Measurements from ENCODE around the gene DHX16. TPM values are rescaled to one million over a fixed set of nuclear protein-coding genes. Genes with fewer than 3 reads are reported as not detected.

Gene DHX16
- total and polyA plus RNA-seq, 8 donors = 18.3 to 67.0 (median 26.7) TPM

- H3K4me1 ChIP-seq = peaks cover 8 to 28% (median 19%) of the 10 kb centered on the region in 4 donors
- H3K27ac ChIP-seq = peak within 1 kb of the TSS; percentile 86 to 92 (median 90)
- intact Hi-C loops (cut with DNase I; ENCODE audit: low total_unique reads) = no loop called here
- TF ChIP-seq POLR2AphosphoS5 (IDR thresholded peaks at IDR 0.05) = peak; percentile 66 to 92 (median 79)
- no peak for TF ChIP-seq POLR2A (IDR thresholded peaks at IDR 0.05)
- no peak for TF ChIP-seq EP300 (IDR thresholded peaks at IDR 0.05)
- TF ChIP-seq, protein P1, sequence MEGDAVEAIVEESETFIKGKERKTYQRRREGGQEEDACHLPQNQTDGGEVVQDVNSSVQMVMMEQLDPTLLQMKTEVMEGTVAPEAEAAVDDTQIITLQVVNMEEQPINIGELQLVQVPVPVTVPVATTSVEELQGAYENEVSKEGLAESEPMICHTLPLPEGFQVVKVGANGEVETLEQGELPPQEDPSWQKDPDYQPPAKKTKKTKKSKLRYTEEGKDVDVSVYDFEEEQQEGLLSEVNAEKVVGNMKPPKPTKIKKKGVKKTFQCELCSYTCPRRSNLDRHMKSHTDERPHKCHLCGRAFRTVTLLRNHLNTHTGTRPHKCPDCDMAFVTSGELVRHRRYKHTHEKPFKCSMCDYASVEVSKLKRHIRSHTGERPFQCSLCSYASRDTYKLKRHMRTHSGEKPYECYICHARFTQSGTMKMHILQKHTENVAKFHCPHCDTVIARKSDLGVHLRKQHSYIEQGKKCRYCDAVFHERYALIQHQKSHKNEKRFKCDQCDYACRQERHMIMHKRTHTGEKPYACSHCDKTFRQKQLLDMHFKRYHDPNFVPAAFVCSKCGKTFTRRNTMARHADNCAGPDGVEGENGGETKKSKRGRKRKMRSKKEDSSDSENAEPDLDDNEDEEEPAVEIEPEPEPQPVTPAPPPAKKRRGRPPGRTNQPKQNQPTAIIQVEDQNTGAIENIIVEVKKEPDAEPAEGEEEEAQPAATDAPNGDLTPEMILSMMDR (IDR thresholded peaks at IDR 0.05) = peak in 5 of 7 experiments; percentile 19 to 47 (median 33)
- peak within 1 kb of the TSS; percentile 48 to 60 (median 50) for H3K4me3 ChIP-seq
- peaks cover 40 to 82% (median 80%) of the 10 kb centered on the region in 4 donors for H3K36me3 ChIP-seq
- no peaks in the 10 kb centered on the region for H3K9me3 ChIP-seq
- peak; percentile 93 to 97 for DNase-seq
- WGBS, 5 donors = 1 to 3% (median 2%) methylated on average over 34 to 36 of the region's 36 CpGs
- no peaks in the 10 kb centered on the region for H3K27me3 ChIP-seq
Measured at GRCh38 chr6:30626484-30627366, 46.1 kb downstream of the DHX16 start, which contains the start of gene ATAT1. Gene ATAT1, plus strand, starts transcription at chr6:30626874.

DNA sequence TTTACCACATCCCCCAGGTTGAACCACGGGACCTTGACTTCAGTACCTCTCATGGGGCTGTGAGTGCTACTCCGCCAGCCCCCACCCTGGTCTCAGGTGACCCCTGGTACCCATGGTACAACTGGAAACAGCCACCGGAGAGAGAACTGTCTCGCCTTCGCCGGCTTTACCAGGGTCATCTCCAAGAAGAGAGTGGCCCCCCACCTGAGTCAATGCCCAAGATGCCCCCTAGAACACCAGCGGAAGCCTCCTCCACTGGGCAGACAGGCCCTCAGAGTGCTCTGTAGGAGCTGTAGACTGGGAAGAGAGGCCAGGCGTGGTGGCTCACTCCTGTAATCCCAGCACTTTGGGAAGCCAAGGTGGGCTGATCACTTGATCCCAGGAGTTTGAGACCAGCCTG lies 47.3 kb downstream of the DHX16 start:
- TF ChIP-seq, protein P1 (IDR thresholded peaks at IDR 0.05) = no peak
- TF ChIP-seq POLR2A (IDR thresholded peaks at IDR 0.05) (no peak), POLR2AphosphoS5 (IDR thresholded peaks at IDR 0.05) (no peak), EP300 (IDR thresholded peaks at IDR 0.05) (no peak)
- Histone ChIP-seq H3K27me3 (no peaks in the 10 kb centered on the region), H3K27ac (peak overlapping the region in 4 of 5 donors; percentile 86 to 91 (median 90)), H3K9me3 (no peaks in the 10 kb centered on the region), H3K36me3 (peaks cover 47 to 83% (median 82%) of the 10 kb centered on the region in 4 donors), H3K4me3 (no peak overlapping the region), H3K4me1 (peaks cover 8 to 36% (median 19%) of the 10 kb centered on the region in 4 donors)
- intact Hi-C loops (cut with DNase I; ENCODE audit: low total_unique reads) = no loop called here
- WGBS, 5 donors = 90 to 97% (median 95%) methylated on average over 8 of the region's 8 CpGs
- DNase-seq = no peak

DNA sequence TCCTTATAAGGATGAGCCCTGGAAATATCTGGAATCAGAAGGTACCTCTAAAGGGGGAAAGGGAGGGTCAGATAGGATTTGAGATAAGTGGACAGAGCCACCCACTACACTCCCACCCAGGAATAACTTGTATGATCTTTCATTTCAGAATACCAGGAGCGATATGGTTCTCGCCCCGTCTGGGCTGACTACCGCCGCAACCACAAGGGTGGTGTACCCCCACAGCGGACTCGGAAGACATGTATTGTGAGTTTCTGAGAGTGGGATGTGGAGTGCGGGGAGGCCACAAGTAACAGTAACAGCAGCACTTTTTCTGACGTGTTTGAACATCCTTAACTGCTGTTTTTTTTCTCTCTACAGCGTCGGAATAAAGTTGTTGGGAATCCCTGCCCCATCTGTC lies 53.2 kb downstream of the DHX16 start:
- Histone ChIP-seq H3K9me3 (no peaks in the 10 kb centered on the region), H3K36me3 (peaks cover 46 to 65% (median 64%) of the 10 kb centered on the region in 4 donors), H3K4me3 (no peak overlapping the region), H3K27me3 (no peaks in the 10 kb centered on the region), H3K4me1 (peaks cover 11 to 36% (median 16%) of the 10 kb centered on the region in 4 donors), H3K27ac (peak overlapping the region; percentile 1 to 95 (median 93))
- intact Hi-C loops (cut with DNase I; ENCODE audit: low total_unique reads) = no loop called here
- 88 to 95% (median 93%) methylated on average over 11 of the region's 11 CpGs for WGBS, 5 donors
- TF ChIP-seq POLR2AphosphoS5 (IDR thresholded peaks at IDR 0.05) = no peak
- DNase-seq = no peak

GRCh38 chr6:30618270-30618797 lies 54.5 kb downstream of the DHX16 start:
- Histone ChIP-seq H3K27me3 (no peaks in the 10 kb centered on the region), H3K9me3 (no peaks in the 10 kb centered on the region), H3K4me3 (peak overlapping the region; percentile 52 to 71 (median 65)), H3K36me3 (peaks cover 34 to 52% (median 51%) of the 10 kb centered on the region in 4 donors), H3K4me1 (peaks cover 24 to 48% (median 28%) of the 10 kb centered on the region in 4 donors), H3K27ac (peak overlapping the region; percentile 92 to 96 (median 95))
- intact Hi-C loops (cut with DNase I; ENCODE audit: low total_unique reads) = no loop called here
- TF ChIP-seq EP300 (IDR thresholded peaks at IDR 0.05) = no peak
- TF ChIP-seq POLR2AphosphoS5 (IDR thresholded peaks at IDR 0.05) = peak in 2 of 3 donors; percentile 57 to 75
- DNase-seq = peak; percentile 38 to 80
- WGBS, 5 donors = 1 to 13% (median 6%) methylated on average over 8 of the region's 8 CpGs

- TF ChIP-seq, protein P1 (IDR thresholded peaks at IDR 0.05) = no peak
- TF ChIP-seq POLR2A (IDR thresholded peaks at IDR 0.05) (peak in 2 of 4 donors; percentile 63 to 67), POLR2AphosphoS5 (IDR thresholded peaks at IDR 0.05) (peak; percentile 82 to 94 (median 90))
- H3K4me3 ChIP-seq = peak within 1 kb of the TSS; percentile 66 to 94 (median 83)
- no peaks in the 10 kb centered on the region for H3K9me3 ChIP-seq
- 0 to 1% (median 0%) methylated on average over 31 to 34 of the region's 34 CpGs for WGBS, 5 donors
- no peaks in the 10 kb centered on the region for H3K27me3 ChIP-seq
- DNase-seq = peak; percentile 98 to 100
- H3K27ac ChIP-seq = peak within 1 kb of the TSS; percentile 92 to 96 (median 95)
- intact Hi-C loops (cut with DNase I; ENCODE audit: low total_unique reads) = no loop called here
- H3K4me1 ChIP-seq = peaks cover 30 to 55% (median 34%) of the 10 kb centered on the region in 4 donors
- peaks cover 29 to 46% (median 45%) of the 10 kb centered on the region in 4 donors for H3K36me3 ChIP-seq
Measured at GRCh38 chr6:30617565-30618269, 55.1 kb downstream of the DHX16 start, which contains the start of gene MRPS18B. Gene MRPS18B, plus strand, starts transcription at chr6:30617840. Its CDS starts 26 bp downstream, at chr6:30617866.

Measured in stomach (tissue), 9 donors.